Progenitor cell of endocrine pancreas (in vitro differentiated cells): ENCODE measurements around the gene OLFM4. TPM values are rescaled to one million over a fixed set of nuclear protein-coding genes. Genes with fewer than 3 reads are reported as not detected.

Experiments used
- DNase-seq: peaks from one replicate; pipeline ENCODE4 v3.0.0; 2021; ENCODE audit warnings: low spot score; ENCODE audit not compliant: unreplicated experiment
- H3K27ac Mint-ChIP-seq: 2 replicates; pipeline ENCODE4 v1.8.0; 2021; ENCODE audit warnings: mild to moderate bottlenecking, moderate library complexity, mixed read lengths
- H3K27me3 Mint-ChIP-seq: 2 replicates; pipeline ENCODE4 v1.8.0; 2021; ENCODE audit warnings: mixed read lengths
- H3K36me3 Mint-ChIP-seq: 2 replicates; pipeline ENCODE4 v1.8.0; 2022; ENCODE audit warnings: mixed read lengths; ENCODE audit not compliant: insufficient read depth
- H3K4me1 Mint-ChIP-seq: 2 replicates; pipeline ENCODE4 v1.8.0; 2021; ENCODE audit warnings: low read depth, mixed read lengths
- H3K4me3 Mint-ChIP-seq: 2 replicates; pipeline ENCODE4 v1.8.0; 2021; ENCODE audit warnings: low read depth, mild to moderate bottlenecking, moderate library complexity, mixed read lengths
- H3K9me3 Mint-ChIP-seq: 2 replicates; pipeline ENCODE4 v1.8.0; 2021; ENCODE audit warnings: low read depth, mixed read lengths
- total RNA-seq: library from RNA; stranded (reverse); gene quantifications from 2 replicates; pipeline ENCODE4 v1.2.1, GENCODE V29; 2021
- TF ChIP-seq, protein P1 (sequence below): fragments of 200-600 bp; sonication (generic); IDR thresholded peaks from one replicate; pipeline ENCODE4 v1.5.0; 2021; ENCODE audit warnings: antibody characterized with exemption, mild to moderate bottlenecking; ENCODE audit not compliant: unreplicated experiment

Gene OLFM4
- total RNA-seq, 1 donor from 2014 or later = not detected

GRCh38 chr13:53020764-53021335, 7.8 kb upstream of the OLFM4 start:
- TF ChIP-seq, protein P1, sequence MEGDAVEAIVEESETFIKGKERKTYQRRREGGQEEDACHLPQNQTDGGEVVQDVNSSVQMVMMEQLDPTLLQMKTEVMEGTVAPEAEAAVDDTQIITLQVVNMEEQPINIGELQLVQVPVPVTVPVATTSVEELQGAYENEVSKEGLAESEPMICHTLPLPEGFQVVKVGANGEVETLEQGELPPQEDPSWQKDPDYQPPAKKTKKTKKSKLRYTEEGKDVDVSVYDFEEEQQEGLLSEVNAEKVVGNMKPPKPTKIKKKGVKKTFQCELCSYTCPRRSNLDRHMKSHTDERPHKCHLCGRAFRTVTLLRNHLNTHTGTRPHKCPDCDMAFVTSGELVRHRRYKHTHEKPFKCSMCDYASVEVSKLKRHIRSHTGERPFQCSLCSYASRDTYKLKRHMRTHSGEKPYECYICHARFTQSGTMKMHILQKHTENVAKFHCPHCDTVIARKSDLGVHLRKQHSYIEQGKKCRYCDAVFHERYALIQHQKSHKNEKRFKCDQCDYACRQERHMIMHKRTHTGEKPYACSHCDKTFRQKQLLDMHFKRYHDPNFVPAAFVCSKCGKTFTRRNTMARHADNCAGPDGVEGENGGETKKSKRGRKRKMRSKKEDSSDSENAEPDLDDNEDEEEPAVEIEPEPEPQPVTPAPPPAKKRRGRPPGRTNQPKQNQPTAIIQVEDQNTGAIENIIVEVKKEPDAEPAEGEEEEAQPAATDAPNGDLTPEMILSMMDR = no peak
- no peaks in the 10 kb centered on the region for H3K4me1 Mint-ChIP-seq
- no peak overlapping the region for H3K4me3 Mint-ChIP-seq
- no peaks in the 10 kb centered on the region for H3K36me3 Mint-ChIP-seq
- H3K9me3 Mint-ChIP-seq = no peaks in the 10 kb centered on the region
- no peak overlapping the region for H3K27ac Mint-ChIP-seq
- DNase-seq = no peak
- H3K27me3 Mint-ChIP-seq = no peaks in the 10 kb centered on the region

DNA sequence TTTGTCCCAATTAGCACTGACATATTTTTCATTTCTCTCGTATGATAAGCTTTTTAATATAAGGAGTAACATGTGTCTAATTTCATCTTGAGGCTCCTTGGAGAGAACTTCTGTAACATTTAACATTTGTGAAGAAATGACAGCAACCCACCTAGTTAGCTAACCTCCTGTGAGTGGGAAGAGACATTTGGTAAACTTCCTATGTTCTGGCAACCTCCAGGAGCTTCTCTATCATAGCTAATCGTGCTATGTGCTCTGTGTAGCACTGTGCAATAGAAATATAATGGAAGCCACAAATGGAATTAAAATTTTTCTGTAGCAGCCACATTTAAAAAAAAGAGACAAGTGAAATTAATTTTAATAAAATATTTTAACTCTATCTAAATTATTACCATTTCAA, 5.4 kb upstream of the OLFM4 start:
- H3K27me3 Mint-ChIP-seq = no peaks in the 10 kb centered on the region
- DNase-seq = no peak
- H3K9me3 Mint-ChIP-seq = no peaks in the 10 kb centered on the region
- H3K27ac Mint-ChIP-seq = no peak overlapping the region
- no peaks in the 10 kb centered on the region for H3K36me3 Mint-ChIP-seq
- TF ChIP-seq, protein P1 = no peak
- no peaks in the 10 kb centered on the region for H3K4me1 Mint-ChIP-seq
- no peak overlapping the region for H3K4me3 Mint-ChIP-seq

DNA sequence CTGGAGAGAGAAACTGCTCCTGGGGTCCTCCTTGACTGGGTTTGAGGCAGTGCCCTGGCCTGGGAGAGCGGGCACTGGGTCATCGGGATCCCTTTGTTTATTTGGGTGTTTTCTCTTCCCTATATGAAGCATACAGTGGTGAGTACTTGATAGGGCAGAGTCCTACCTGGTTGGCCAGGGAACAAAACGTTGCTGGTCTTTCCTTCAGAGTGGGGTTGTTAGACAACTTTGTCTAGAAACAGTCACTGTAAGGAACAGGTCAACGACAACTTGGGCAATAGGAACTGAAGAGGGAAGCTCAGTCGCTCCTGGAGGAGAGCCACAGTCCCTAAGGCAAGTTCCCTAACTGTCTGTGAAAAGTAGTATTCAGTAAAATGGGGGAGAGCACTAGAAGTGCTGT, 550 bp upstream of the OLFM4 start:
- DNase-seq = no peak
- TF ChIP-seq, protein P1 = no peak
- H3K9me3 Mint-ChIP-seq = no peaks in the 10 kb centered on the region
- H3K4me1 Mint-ChIP-seq = no peaks in the 10 kb centered on the region
- H3K27me3 Mint-ChIP-seq = no peaks in the 10 kb centered on the region
- H3K36me3 Mint-ChIP-seq = no peaks in the 10 kb centered on the region
- H3K4me3 Mint-ChIP-seq = no peak overlapping the region
- no peak overlapping the region for H3K27ac Mint-ChIP-seq

DNA sequence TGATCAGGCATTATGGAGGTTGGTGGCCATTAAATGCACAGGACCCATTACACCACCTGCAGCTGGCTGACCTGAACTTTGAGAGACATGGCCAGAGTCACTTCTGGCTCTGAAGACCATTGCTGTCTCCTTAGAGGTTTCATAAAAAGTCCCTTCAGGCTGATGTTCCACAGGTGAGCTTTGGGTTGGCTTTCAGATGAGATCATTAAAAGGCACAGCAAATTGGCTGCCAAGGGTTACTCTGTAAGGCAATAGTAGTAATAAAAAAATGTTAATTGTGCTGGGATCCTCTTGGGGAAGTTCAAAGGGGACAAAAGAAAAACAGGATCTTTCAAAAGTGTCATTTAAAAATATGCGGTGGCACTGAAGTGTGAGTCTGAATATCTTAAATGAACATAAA, 4.2 kb downstream of the OLFM4 start:
- Mint-ChIP-seq H3K4me1 (no peaks in the 10 kb centered on the region), H3K27me3 (peaks cover 5% of the 10 kb centered on the region), H3K27ac (no peak overlapping the region), H3K36me3 (no peaks in the 10 kb centered on the region), H3K4me3 (no peak overlapping the region), H3K9me3 (no peaks in the 10 kb centered on the region)
- no peak for DNase-seq
- TF ChIP-seq, protein P1 = no peak

DNA sequence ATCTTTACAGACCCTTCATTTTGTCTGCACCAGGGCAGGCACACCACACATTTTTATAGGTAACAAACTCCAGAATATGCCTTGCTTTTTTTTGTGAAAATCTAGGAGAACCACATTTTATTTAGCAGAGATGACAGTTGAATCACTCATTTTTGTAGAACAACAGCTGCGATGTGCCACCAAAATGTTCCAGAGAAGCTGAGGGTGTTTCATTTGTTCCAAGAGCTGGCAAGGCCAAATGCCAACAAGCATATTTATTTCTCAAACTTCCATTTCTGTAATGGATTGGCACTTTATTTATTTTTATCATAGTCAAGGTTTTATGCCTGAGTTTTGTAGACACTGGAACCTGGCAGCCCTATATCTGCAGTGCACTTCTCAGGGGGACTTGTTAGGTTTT, 10.4 kb downstream of the OLFM4 start:
- TF ChIP-seq, protein P1 = no peak
- Mint-ChIP-seq H3K4me1 (no peaks in the 10 kb centered on the region), H3K9me3 (no peaks in the 10 kb centered on the region), H3K27me3 (peaks cover 5% of the 10 kb centered on the region), H3K4me3 (no peak overlapping the region), H3K27ac (no peak overlapping the region), H3K36me3 (no peaks in the 10 kb centered on the region)
- DNase-seq = no peak
